Activated CD4-positive, alpha-beta T cell treated with anti-CD3 and anti-CD28 coated beads, Interleukin-2, amount 50 U/mL, for 16 hours (primary cell): ENCODE measurements around the gene SLC12A9.

ENCODE experiments used
- DNase-seq: peaks from one replicate; pipeline ENCODE4 v3.0.0-alpha.2; 2020

Gene SLC12A9

GRCh38 chr7:100863406-100863950 lies 11.0 kb downstream of the SLC12A9 start:
- DNase-seq, result no peak

GRCh38 chr7:100864263-100864845 lies 11.8 kb downstream of the SLC12A9 start:
- DNase-seq, result no peak

- no peak for DNase-seq
These were observed 12.9 kb downstream of the SLC12A9 start for GRCh38 chr7:100865372-100865911.

DNA sequence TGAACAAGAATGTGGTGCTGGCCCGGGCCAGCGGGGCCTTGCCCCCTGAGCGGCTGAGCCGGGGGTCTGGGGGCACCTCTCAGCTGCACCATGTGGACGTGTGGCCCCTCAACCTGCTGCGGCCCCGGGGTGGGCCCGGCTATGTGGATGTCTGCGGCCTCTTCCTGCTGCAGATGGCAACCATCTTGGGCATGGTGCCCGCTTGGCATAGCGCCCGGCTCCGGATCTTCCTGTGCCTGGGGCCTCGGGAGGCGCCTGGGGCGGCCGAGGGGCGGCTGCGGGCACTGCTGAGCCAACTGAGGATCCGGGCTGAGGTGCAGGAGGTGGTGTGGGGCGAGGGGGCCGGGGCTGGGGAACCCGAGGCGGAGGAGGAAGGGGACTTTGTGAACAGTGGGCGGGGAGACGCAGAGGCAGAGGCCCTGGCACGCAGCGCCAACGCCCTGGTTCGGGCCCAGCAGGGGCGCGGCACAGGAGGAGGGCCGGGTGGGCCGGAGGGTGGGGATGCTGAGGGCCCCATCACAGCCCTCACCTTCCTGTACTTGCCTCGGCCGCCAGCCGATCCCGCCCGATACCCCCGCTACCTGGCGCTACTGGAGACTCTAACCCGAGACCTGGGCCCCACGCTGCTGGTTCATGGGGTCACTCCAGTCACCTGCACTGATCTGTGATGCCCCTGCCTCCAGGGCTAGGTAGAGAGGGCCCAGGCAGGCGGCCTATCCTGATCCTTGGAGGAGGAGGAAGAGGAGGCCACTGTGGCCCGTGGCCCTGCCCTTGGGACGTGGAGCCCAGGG lies 13.6 kb downstream of the SLC12A9 start:
- DNase-seq, result peak; percentile 40

DNA sequence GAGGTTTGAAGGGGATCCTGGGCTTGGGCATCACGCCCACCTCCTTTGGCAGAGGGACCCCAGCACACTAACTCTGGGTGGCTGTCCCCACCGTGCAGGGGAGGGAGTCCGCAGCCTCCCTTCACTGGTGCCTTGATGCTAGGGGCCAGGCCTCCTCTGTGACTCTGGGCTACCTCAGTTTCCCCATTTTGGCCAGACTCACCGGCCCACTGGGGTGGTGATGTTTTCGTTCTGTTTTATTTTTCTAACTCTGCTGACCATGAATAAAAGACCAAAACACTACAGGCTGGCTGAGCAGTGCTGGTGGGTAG lies 14.2 kb downstream of the SLC12A9 start:
- no peak for DNase-seq

DNA sequence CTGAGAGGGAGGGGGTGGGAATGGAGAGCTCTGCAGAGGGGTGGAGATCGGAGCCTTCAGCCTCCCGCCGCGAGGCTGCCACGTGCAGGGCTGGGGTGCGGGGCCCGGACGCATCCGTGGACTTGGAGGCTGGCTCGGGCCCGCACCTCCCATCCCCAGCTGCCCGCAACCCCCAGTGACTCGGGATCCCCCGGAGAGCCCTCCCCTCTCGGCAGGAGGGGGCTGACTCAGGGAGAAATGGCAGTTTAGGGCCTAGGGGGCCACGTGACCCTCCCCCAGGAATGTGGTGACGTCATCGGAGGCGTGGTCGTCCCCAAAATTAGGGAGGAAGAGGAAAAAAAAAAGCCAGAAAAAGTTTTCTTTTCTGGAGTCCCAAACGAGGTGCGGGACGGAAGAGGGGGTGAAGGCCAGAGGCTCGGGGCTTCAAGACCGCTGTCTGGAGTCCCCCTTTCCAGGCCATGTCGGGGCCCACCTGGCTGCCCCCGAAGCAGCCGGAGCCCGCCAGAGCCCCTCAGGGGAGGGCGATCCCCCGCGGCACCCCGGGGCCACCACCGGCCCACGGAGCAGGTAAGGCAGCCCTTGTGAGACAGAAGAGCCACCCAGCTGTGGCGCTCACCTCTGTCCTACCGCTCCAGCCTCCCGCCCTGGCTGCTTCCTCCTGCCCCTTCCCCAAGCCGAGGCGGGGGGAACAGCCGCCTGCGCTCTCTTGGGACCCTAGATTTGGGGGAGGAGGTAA lies 14.7 kb downstream of the SLC12A9 start, which contains the start of gene TRIP6:
Gene TRIP6 (plus strand): TSS at position 348 of the 736 bp plus-strand sequence. CDS start 111 bp downstream, at position 459.
- DNase-seq, result peak; percentile 72

DNA sequence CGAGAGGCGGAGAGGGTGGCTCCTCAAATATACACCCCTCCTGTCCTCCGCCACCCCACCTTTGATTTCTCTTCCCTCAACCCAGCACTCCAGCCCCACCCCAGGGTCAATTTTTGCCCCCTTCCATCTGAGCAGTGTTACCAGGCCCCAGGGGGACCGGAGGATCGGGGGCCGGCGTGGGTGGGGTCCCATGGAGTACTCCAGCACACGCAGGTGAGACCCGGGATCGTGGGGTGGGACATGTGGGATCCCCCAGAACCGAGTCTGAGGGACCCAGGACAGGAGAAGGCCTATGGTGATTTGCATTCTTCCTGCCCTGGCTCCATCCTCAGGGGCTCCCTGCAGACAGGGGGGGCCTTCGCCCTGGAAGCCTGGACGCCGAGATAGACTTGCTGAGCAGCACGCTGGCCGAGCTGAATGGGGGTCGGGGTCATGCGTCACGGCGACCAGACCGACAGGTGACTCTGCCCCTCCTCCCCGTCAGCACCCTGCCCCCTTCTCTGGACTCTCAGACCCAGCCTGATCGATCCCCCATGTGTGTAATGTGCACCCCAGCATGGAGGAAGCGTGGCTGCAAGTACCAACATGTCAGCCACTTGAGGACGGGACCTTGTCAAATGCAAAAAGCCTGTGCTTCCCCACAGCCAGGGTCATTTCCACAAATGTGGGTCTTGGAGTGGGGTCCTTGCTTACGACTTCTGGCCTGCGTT lies 15.4 kb downstream of the SLC12A9 start:
- DNase-seq, result no peak

DNA sequence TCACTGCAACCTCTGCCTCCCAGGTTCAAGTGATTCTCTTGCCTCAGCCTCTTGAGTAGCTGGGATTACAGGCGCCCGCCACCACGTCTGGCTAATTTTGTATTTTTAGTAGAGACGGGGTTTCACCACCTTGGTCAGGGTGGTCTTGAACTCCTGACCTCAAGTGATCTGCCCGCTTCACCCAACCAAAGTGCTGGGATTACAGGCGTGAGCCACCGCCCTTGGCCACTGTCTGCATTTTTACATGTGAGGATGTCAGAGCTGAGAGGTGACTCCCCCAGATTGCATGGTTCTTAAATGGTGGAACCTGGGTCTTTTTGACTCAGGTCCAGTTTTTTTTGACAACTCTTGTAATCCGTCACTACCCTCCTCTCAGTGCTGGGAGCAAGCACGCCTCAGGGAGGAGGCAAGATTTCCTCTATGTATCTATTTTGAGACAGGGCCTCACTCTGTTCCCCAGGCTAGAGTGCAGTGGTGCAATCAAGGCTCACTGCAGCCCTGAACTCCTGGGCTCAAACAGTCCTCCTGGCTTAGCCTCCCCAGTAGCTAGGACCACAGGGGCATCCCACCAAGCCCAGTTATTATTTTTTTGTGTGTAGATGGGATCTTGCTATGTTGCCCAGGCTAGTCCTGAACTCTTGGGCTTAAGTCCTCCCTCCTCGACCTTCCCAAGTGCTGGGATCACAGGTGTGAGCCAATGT lies 21.2 kb downstream of the SLC12A9 start:
- DNase-seq, result no peak

- no peak for DNase-seq
These were observed 21.7 kb downstream of the SLC12A9 start for GRCh38 chr7:100874300-100874576.

- DNase-seq, result peak; percentile 99
These were observed 22.3 kb downstream of the SLC12A9 start, which contains the start of gene SRRT for GRCh38 chr7:100874577-100875355. SRRT (plus strand) TSS chr7:100875103; CDS start chr7:100875591, 488 bp downstream.

GRCh38 chr7:100875356-100875751 lies 22.8 kb downstream of the SLC12A9 start:
- peak; percentile 35 for DNase-seq

GRCh38 chr7:100878013-100878412 lies 25.5 kb downstream of the SLC12A9 start:
- DNase-seq, result no peak

DNA sequence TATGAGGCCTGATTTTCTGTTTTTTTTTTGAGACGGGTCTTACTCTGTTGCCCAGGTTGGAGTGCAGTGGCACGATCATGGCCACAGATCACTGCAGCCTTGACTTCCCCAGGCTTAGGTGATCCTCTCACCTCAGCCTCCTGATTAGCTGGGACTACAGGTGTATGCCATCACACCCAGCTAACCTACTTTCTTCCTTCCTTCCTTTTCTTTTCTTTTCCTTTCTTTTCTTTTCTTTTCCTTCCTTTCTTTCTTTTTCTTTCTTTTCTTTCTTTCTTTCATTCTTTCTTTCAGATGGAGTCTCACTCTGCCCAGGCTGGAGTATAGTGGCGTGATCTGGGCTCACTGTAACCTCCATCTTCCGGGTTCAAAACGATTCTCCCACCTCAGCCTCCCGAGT lies 26.2 kb downstream of the SLC12A9 start:
- DNase-seq, result no peak

DNA sequence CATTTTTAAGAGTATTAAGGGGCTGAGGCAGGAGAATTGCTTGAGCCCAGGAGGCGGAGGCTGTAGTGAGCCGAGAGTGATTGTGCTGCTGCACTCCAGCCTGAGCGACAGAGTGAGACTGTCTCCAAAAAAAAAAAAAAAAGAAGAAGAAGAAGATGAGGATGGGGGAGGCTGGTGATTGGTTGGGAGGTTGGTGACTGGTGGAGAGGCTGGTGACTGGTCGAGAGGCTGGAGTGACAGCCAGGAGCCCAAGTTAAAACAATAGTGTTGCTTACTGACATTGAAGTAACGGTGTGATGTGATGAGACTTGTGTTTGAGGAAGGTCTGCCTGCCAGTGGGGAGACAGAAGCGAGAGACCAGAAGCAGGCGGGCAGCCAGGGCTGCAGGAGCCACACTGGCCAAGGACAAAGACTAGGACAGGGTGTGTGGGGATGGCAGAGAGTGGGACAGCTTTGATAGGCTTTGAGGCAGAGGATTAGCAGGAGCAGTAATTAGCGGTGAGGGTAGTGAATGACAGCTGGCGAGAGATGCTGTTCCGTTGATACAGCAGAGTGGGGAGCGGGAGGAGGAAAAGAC lies 27.3 kb downstream of the SLC12A9 start:
- DNase-seq, result no peak

GRCh38 chr7:100880645-100881044 lies 28.1 kb downstream of the SLC12A9 start:
- DNase-seq, result no peak

- no peak for DNase-seq
These were observed 28.6 kb downstream of the SLC12A9 start for GRCh38 chr7:100881136-100881535.

GRCh38 chr7:100882201-100882600 lies 29.7 kb downstream of the SLC12A9 start:
- no peak for DNase-seq

- DNase-seq, result no peak
These were observed 30.4 kb downstream of the SLC12A9 start for GRCh38 chr7:100882785-100883526.

GRCh38 chr7:100884736-100885439 lies 32.4 kb downstream of the SLC12A9 start:
- DNase-seq, result peak; percentile 41
